Endothelial cell of umbilical vein (primary cell): Measurements from ENCODE around the gene MDM1. TPM values are rescaled to one million over a fixed set of nuclear protein-coding genes. Genes with fewer than 3 reads are reported as not detected.

Experiments used
- BruUV-seq: library from RNA; stranded (reverse); fragments of 400-500 nt; replicated peaks from 2 replicates; lab custom pipeline; 2021; lab: Mats Ljungman, UMichigan
- CTCF ChIA-PET: fragments of 300-600, 350-600 bp; sonication (Branson Sonifier 250); formaldehyde crosslinking; loops from one replicate; lab custom pipeline; 2021; ENCODE audit warnings: antibody characterized with exemption, inconsistent platforms; lab: Charles Lee
- POLR2A ChIA-PET: fragments of 300-600, 350-600 bp; sonication (Branson Sonifier 250); formaldehyde crosslinking; loops from one replicate; lab custom pipeline; 2021; ENCODE audit warnings: antibody characterized with exemption, inconsistent platforms; lab: Charles Lee
- DNase-seq: peaks from one replicate; pipeline ENCODE4 v3.0.0-alpha.2; 2011; ENCODE audit warnings: low read depth, low spot score
- FAIRE-seq: peaks from 2 replicates; lab custom pipeline; 2011; peaks lifted over from hg19 to GRCh38; lab: Jason Lieb, UNC
- H2AFZ ChIP-seq: 2 replicates; pipeline ENCODE4 v1.6.0; 2012; ENCODE audit warnings: low read depth, low read length, control low read depth, inconsistent platforms
- H3K27ac ChIP-seq: 2 replicates; pipeline ENCODE4 v1.5.1; 2011; ENCODE audit warnings: low read depth, mild to moderate bottlenecking, control low read depth, low read length, moderate library complexity; ENCODE audit not compliant: insufficient read depth
- H3K27me3 ChIP-seq, 2 experiments: 2 replicates each; pipeline versions ENCODE4 v1.6.0 to v1.6.1; 2011; ENCODE audit warnings: low read length in 2 of 2, mixed read lengths in 1 of 2; ENCODE audit not compliant: control insufficient read depth in 2 of 2, insufficient read depth in 2 of 2
- H3K36me3 ChIP-seq, 2 experiments: 2 replicates in 1 of 2; 3 replicates in 1 of 2; pipeline ENCODE4 v1.5.1; 2011; ENCODE audit warnings: low read length in 2 of 2, mild to moderate bottlenecking in 1 of 2, moderate library complexity in 1 of 2; ENCODE audit not compliant: control insufficient read depth in 2 of 2, insufficient read depth in 2 of 2; ENCODE audit errors: extremely low read depth in 1 of 2
- H3K4me1 ChIP-seq: 3 replicates; pipeline ENCODE4 v1.5.1; 2011; ENCODE audit warnings: mild to moderate bottlenecking, low read length; ENCODE audit not compliant: control insufficient read depth, insufficient read depth; ENCODE audit errors: extremely low read depth
- H3K4me2 ChIP-seq: 2 replicates; pipeline ENCODE4 v1.6.1; 2011; ENCODE audit warnings: low read length, control low read depth, mixed read lengths; ENCODE audit not compliant: insufficient read depth
- H3K4me3 ChIP-seq, 3 experiments: fragments of 200-600 bp in 1 of 3; sonication (generic), shearing (Covaris generic) in 1 of 3; replicated peaks in 1 of 3; 2 replicates each; pipeline ENCODE4 v1.5.1; 2011 to 2016; ENCODE audit warnings: control low read depth in 3 of 3, low read length in 3 of 3, mild to moderate bottlenecking in 2 of 3, inconsistent platforms in 1 of 3, low read depth in 1 of 3, moderate library complexity in 1 of 3; ENCODE audit not compliant: insufficient read depth in 1 of 3
- H3K79me2 ChIP-seq: 2 replicates; pipeline ENCODE4 v1.6.0; 2012; ENCODE audit warnings: low read length, inconsistent platforms; ENCODE audit not compliant: control insufficient read depth, insufficient read depth
- H3K9ac ChIP-seq: replicated peaks from 2 replicates; pipeline ENCODE3; 2011; ENCODE audit warnings: low read length, control low read depth; ENCODE audit not compliant: insufficient read depth; ENCODE audit errors: extremely low read depth
- H3K9me1 ChIP-seq: replicated peaks from 3 replicates; pipeline ENCODE4 v1.6.0; 2011; ENCODE audit warnings: mild to moderate bottlenecking, low read length; ENCODE audit not compliant: control insufficient read depth, insufficient read depth; ENCODE audit errors: extremely low read depth
- H3K9me3 ChIP-seq: replicated peaks from 2 replicates; pipeline ENCODE4 v1.5.1; 2012; ENCODE audit warnings: low read length, inconsistent platforms; ENCODE audit not compliant: control insufficient read depth, insufficient read depth
- H4K20me1 ChIP-seq: replicated peaks from 2 replicates; pipeline ENCODE3; 2011; ENCODE audit warnings: mild to moderate bottlenecking, low read length; ENCODE audit not compliant: control insufficient read depth, insufficient read depth; ENCODE audit errors: extremely low read depth
- CTCF ChIP-seq, 2 donors: IDR thresholded peaks; 1 replicate in 1 of 2; 2 replicates in 1 of 2; pipeline ENCODE4 v1.5.1; 2011; ENCODE audit warnings: low read length in 2 of 2, mild to moderate bottlenecking in 2 of 2, moderate library complexity in 2 of 2, control low read depth in 1 of 2, inconsistent platforms in 1 of 2, low read depth in 1 of 2; ENCODE audit not compliant: insufficient read depth in 1 of 2; ENCODE audit errors: extremely low read depth in 1 of 2
- EZH2 ChIP-seq: IDR thresholded peaks from 2 replicates; pipeline ENCODE4 v1.6.1; 2012; ENCODE audit warnings: borderline replicate concordance, low read depth, mild to moderate bottlenecking, moderate library complexity, low read length, inconsistent platforms; ENCODE audit not compliant: severe bottlenecking
- FOS ChIP-seq: IDR thresholded peaks from 2 replicates; pipeline ENCODE4 v1.6.1; 2011; ENCODE audit warnings: mild to moderate bottlenecking, low read length, moderate library complexity, borderline replicate concordance; ENCODE audit not compliant: insufficient read depth
- GATA2 ChIP-seq: IDR thresholded peaks from 2 replicates; pipeline ENCODE4 v1.7.0; 2011; ENCODE audit warnings: low read depth, mild to moderate bottlenecking, moderate library complexity, mixed read lengths, low read length; ENCODE audit not compliant: insufficient read length, insufficient read depth
- JUN ChIP-seq: IDR thresholded peaks from 2 replicates; pipeline ENCODE4 v1.6.1; 2011; ENCODE audit warnings: borderline replicate concordance, low read depth; ENCODE audit not compliant: insufficient read length, insufficient read depth
- MAX ChIP-seq: IDR thresholded peaks from 2 replicates; pipeline ENCODE4 v1.6.1; 2011; ENCODE audit not compliant: insufficient read depth, insufficient read length
- MYC ChIP-seq: IDR thresholded peaks from one replicate; pipeline ENCODE4 v1.6.1; 2011; ENCODE audit warnings: mild to moderate bottlenecking, low read depth, low read length
- POLR2A ChIP-seq: IDR thresholded peaks from 2 replicates; pipeline ENCODE4 v1.6.1; 2012; ENCODE audit warnings: low read depth, mild to moderate bottlenecking, control low read depth, low read length
- POLR2AphosphoS5 ChIP-seq: IDR thresholded peaks from 2 replicates; pipeline ENCODE4 v1.6.1; 2012; ENCODE audit warnings: low read depth, mild to moderate bottlenecking, control low read depth, low read length, moderate library complexity; ENCODE audit not compliant: insufficient read depth
- dilution Hi-C: fragments of 300-500 bp; cut with MboI; formaldehyde crosslinking; loops from one replicate; pipeline ENCODE4 v1.15.0; 2019; ENCODE audit warnings: low sequenced_read_pairs; ENCODE audit not compliant: extremely low pct_ligation_motif_present
- intact Hi-C: fragments of 100-400 bp; cut with micrococcal nuclease; formaldehyde crosslinking; loops from one replicate; pipeline ENCODE4 v1.10.0; 2022
- polyA plus RNA-seq, 4 experiments: library from polyadenylated mRNA; depleted of rRNA in 3 of 4; stranded (reverse) in 3 of 4; unstranded in 1 of 4; fragments of >200 nt; gene quantifications; 2 replicates each; pipeline versions ENCODE4 v1.2.1 to v1.2.3, GENCODE V29; 2011 to 2012; ENCODE audit warnings: missing spikeins in 1 of 4
- total RNA-seq: library from RNA; stranded (reverse); gene quantifications from 2 replicates; pipeline ENCODE4 v1.2.3, GENCODE V29; 2021

The MDM1 gene
- total and polyA plus RNA-seq, 2 donors (not counting 3 experiments of a cell fraction or from before 2014, with no cell fraction given): 4.3 to 12.5 TPM

DNA sequence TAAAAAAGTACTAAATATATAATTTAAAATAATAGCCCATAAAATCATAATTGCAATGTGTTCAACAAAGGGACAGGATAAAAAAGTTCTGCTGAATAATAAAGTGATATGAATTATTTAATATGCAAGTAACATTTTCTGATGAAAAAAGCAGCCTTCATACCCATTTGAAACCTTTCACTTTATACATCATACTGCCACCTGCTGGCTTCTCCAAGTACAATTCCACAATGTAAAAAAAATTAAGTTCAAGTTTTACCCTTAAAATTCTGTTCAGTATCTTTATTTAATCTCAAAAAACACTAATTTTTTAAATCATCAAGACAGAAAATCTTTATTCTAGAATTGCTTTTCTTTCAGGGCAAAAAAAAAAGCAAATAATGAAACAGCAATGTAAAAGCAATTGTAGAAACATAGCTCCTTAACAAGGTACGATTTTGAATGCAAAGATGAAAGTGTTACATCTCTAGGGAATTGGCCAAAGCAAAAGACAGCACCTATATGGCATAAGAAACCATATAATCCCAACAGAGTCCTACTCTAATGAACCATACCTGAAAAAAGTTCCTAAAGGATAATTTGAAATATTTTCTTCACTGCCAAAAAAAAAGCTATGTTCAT lies 15.0 kb downstream of the MDM1 start:
- FAIRE-seq (peak; percentile 55), DNase-seq (peak; percentile 49)
- Histone ChIP-seq H3K36me3 (no peaks in the 10 kb centered on the region), H3K4me3 (no peak overlapping the region), H3K4me1 (no peaks in the 10 kb centered on the region), H3K27me3 (no peaks in the 10 kb centered on the region), H4K20me1 (no peaks in the 10 kb centered on the region), H3K27ac (no peak overlapping the region), H3K4me2 (no peak overlapping the region), H2AFZ (no peak overlapping the region), H3K9me1 (no peaks in the 10 kb centered on the region), H3K9me3 (no peaks in the 10 kb centered on the region), H3K9ac (no peak overlapping the region), H3K79me2 (no peaks in the 10 kb centered on the region)
- intact Hi-C loops (loop anchor here (1.0 kb wide), 2 partner anchors 94 to 277 kb away; no protein-coding TSS in a partner anchor), dilution Hi-C loops (no loop called here)
- no peak for TF ChIP-seq MYC
- no peak for TF ChIP-seq FOS
- no peak for TF ChIP-seq JUN
- no peak for TF ChIP-seq GATA2
- no peak for TF ChIP-seq POLR2A
- no peak for TF ChIP-seq EZH2
- no peak for TF ChIP-seq POLR2AphosphoS5
- no peak for TF ChIP-seq MAX
- peak; percentile 34 to 38 for TF ChIP-seq CTCF (IDR thresholded peaks at IDR 0.05; ENCODE audit: extremely low read depth in 1 of 2, insufficient read depth in 1 of 2, low read depth in 1 of 2, low read length in 2 of 2)
- CTCF ChIA-PET: interaction anchor here (0.7 to 6.3 kb wide), 34 partner anchors 10 to 962 kb away, joined by 3 to 183 read pairs (median 4); partner anchors contain the start of genes IL26 and MDM1
- BruUV-seq: no TSS peak
- POLR2A ChIA-PET: no interaction called here
